ENCODE results near the gene MYOF.

DNA sequence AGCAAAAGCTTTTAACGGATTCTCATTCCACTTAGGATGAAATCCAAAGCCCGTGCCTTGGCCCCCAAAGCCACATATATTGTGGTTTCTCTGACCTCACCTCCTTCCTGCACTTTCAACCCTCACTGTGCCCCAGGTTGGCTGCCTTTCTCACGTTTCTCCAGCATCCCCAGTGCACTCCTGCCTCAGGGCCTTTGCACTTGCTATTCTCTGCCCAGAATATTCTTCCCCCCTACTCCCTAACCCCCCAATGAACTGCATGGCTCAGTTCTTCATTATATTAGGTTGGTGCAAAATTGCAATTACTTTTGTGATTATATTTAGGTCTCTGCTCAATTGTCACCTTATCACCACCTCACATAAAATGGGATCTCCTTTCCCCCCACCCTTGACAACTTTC lies 34.2 kb downstream of the MYOF start:
- TF ChIP-seq, protein P1, sequence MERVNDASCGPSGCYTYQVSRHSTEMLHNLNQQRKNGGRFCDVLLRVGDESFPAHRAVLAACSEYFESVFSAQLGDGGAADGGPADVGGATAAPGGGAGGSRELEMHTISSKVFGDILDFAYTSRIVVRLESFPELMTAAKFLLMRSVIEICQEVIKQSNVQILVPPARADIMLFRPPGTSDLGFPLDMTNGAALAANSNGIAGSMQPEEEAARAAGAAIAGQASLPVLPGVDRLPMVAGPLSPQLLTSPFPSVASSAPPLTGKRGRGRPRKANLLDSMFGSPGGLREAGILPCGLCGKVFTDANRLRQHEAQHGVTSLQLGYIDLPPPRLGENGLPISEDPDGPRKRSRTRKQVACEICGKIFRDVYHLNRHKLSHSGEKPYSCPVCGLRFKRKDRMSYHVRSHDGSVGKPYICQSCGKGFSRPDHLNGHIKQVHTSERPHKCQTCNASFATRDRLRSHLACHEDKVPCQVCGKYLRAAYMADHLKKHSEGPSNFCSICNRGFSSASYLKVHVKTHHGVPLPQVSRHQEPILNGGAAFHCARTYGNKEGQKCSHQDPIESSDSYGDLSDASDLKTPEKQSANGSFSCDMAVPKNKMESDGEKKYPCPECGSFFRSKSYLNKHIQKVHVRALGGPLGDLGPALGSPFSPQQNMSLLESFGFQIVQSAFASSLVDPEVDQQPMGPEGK (CRISPR knock-in tag; IDR thresholded peaks at IDR 0.05; ENCODE audit: borderline replicate concordance) = no peak
- TF ChIP-seq SNAI2 (CRISPR knock-in tag; IDR thresholded peaks at IDR 0.05) (no peak), ARNTL (CRISPR knock-in tag; IDR thresholded peaks at IDR 0.05; ENCODE audit: borderline replicate concordance, low read depth) (no peak), RARB (CRISPR knock-in tag; IDR thresholded peaks at IDR 0.05) (no peak), ZFP30 (CRISPR knock-in tag; IDR thresholded peaks at IDR 0.05) (no peak), ESRRG (CRISPR knock-in tag; IDR thresholded peaks at IDR 0.05) (no peak), ZC3H10 (CRISPR knock-in tag; IDR thresholded peaks at IDR 0.05) (no peak), TOX (CRISPR knock-in tag; IDR thresholded peaks at IDR 0.05; ENCODE audit: borderline replicate concordance) (no peak), ZNF70 (CRISPR knock-in tag; IDR thresholded peaks at IDR 0.05) (no peak), ZFP3 (CRISPR knock-in tag; IDR thresholded peaks at IDR 0.05) (no peak)
- TF ChIP-seq, protein P2, sequence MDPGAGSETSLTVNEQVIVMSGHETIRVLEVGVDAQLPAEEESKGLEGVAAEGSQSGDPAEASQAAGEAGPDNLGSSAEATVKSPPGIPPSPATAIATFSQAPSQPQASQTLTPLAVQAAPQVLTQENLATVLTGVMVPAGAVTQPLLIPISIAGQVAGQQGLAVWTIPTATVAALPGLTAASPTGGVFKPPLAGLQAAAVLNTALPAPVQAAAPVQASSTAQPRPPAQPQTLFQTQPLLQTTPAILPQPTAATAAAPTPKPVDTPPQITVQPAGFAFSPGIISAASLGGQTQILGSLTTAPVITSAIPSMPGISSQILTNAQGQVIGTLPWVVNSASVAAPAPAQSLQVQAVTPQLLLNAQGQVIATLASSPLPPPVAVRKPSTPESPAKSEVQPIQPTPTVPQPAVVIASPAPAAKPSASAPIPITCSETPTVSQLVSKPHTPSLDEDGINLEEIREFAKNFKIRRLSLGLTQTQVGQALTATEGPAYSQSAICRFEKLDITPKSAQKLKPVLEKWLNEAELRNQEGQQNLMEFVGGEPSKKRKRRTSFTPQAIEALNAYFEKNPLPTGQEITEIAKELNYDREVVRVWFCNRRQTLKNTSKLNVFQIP (CRISPR knock-in tag; IDR thresholded peaks at IDR 0.05; ENCODE audit: borderline replicate concordance, low read depth) = no peak
- TF ChIP-seq, protein P3, sequence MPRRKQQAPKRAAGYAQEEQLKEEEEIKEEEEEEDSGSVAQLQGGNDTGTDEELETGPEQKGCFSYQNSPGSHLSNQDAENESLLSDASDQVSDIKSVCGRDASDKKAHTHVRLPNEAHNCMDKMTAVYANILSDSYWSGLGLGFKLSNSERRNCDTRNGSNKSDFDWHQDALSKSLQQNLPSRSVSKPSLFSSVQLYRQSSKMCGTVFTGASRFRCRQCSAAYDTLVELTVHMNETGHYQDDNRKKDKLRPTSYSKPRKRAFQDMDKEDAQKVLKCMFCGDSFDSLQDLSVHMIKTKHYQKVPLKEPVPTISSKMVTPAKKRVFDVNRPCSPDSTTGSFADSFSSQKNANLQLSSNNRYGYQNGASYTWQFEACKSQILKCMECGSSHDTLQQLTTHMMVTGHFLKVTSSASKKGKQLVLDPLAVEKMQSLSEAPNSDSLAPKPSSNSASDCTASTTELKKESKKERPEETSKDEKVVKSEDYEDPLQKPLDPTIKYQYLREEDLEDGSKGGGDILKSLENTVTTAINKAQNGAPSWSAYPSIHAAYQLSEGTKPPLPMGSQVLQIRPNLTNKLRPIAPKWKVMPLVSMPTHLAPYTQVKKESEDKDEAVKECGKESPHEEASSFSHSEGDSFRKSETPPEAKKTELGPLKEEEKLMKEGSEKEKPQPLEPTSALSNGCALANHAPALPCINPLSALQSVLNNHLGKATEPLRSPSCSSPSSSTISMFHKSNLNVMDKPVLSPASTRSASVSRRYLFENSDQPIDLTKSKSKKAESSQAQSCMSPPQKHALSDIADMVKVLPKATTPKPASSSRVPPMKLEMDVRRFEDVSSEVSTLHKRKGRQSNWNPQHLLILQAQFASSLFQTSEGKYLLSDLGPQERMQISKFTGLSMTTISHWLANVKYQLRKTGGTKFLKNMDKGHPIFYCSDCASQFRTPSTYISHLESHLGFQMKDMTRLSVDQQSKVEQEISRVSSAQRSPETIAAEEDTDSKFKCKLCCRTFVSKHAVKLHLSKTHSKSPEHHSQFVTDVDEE (CRISPR knock-in tag; IDR thresholded peaks at IDR 0.05) = no peak
- TF ChIP-seq, protein P4, sequence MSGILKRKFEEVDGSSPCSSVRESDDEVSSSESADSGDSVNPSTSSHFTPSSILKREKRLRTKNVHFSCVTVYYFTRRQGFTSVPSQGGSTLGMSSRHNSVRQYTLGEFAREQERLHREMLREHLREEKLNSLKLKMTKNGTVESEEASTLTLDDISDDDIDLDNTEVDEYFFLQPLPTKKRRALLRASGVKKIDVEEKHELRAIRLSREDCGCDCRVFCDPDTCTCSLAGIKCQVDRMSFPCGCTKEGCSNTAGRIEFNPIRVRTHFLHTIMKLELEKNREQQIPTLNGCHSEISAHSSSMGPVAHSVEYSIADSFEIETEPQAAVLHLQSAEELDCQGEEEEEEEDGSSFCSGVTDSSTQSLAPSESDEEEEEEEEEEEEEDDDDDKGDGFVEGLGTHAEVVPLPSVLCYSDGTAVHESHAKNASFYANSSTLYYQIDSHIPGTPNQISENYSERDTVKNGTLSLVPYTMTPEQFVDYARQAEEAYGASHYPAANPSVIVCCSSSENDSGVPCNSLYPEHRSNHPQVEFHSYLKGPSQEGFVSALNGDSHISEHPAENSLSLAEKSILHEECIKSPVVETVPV (CRISPR knock-in tag; IDR thresholded peaks at IDR 0.05) = no peak

Data from SK-N-SH treated with all-trans-retinoic acid at 6 μM for 48 hours (cell line).